GM21423 (cell line): Measurements from ENCODE around the gene CYTH4.
A peak's percentile ranks its signal among the peaks of the same experiment; 100 is the strongest.

Experiments
- ATAC-seq: cut with Tn5 transposase; IDR thresholded peaks from one replicate; pipeline ENCODE4 v1.9.1; 2021; ENCODE audit warnings: mild to moderate bottlenecking, moderate library complexity; ENCODE audit not compliant: unreplicated experiment

CYTH4 gene

DNA sequence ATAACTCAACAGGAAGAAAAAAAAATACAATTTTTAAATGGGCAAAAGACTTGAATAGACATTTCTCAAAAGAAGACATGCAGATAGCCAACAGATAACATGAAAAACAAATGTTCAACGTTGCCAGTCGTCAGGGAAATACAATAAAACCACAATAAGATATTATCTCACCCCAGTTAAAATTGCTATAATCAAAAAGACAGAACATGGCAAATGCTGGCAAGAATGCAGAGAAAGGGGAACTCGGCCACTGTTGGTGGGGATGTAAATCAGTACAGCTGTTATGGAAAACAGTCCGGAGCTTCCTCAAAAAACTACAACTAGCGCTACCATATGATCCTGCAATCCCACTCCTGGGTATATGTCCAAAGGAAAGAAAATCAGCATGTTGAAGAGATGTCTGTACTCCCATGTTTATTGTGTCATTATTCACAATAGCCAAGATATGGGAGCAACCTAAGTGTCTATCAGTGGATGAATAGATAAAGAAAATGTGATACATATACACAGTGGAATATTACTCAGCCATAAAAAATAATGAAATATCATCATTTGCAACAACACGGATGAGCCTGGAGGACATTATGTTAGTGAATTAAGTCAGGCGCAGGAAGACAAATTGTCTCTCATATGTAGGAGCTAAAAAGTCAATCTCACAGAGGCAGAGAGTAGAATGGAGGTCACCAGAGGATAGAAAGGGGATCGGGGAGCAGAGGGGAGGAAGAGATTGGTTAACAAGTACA is 12.2 kb upstream of the CYTH4 start:
- no peak for ATAC-seq

DNA sequence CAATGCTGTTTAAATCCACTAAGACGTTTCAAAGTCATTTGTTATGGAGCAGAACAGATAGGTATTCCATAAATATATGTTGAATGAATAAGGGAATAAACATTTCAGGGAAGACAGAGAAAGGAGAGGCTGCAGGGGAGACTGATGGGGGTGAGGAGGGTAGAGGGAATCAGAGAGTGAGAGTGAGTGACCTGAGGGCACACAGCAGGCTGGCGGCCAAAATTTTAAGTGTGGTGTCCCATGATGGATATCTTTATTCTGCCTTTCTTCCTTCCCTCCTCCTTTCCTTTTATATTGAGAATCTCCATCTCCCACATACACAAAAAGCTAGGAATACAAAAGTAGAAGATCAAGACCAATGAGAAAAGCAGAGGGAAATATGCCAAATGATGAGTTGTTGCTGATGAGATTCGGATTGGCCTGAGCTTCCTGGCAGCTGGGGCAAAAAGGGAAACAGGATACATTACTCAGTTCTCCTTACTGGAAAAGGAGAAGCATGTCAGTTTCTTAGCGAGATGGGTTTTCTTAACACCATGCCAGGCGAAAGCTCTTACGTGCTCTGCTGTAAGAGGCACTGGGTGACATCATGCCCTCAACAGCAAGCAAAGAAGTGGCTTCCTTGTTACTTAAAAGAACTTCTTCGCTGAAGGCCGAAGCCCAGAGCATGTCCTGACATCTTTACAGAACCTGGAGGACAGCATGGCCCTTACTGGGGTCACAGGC is 11.2 kb upstream of the CYTH4 start:
- ATAC-seq: no peak

DNA sequence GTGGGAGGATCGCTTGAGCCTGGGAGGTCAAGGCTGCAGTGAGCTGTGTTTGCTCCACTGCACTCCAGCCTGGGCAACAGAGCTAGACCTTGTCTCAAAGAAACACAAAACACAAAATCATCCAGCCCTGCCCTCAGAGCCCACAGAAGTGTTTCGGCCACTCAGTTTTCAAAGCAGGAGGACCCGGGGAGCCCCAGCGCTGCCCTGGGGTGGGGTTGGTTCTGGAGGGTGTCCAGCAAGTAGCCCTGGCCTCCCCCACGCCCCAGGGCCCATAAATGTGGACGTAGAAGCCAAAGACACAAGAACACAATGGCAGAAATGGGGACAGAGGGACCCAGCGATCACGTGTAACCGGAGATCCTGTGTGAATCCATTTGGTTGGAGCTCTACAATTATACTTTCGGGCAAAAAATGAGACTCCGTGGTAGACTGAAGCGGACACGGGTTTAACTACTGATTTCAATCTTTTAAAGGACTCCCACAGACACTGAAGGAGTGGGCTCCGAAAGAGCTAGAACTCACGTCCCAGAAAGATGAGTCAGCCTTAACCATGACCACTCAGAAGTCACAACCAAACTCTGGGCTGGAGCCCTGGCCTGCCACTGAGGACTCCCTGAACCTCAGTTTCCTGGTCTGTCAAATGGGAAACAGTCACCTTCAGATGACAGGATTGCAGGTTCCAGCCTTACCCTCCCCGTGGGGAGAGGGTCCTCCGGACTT is 9.0 kb upstream of the CYTH4 start:
- ATAC-seq: no peak

GRCh38 chr22:37273846-37274225 is 8.5 kb upstream of the CYTH4 start:
- ATAC-seq: no peak

DNA sequence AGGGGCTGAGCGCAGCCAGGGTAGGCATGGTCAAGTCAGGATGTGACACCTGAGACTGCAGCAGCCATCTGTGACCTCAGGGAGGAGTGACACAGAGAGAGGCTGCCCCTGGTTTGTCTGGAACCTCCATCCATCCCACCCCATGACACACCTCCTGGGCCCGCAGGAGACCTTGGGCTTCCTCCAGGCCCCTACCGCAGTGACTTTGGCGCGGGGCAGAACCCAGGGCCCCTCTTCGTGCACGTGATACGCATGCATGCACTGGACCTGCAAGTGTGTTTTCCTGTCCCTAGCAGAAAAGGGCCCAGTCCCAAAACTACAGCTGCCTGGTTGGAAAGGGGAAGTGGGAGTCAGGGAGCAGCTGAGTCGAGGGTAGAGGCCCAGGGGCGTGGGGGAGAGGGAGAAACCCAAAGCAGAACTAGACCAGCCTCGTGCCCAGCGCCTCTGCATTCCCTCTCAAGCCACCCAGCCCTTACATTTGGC is 7.9 kb upstream of the CYTH4 start:
- ATAC-seq: no peak

DNA sequence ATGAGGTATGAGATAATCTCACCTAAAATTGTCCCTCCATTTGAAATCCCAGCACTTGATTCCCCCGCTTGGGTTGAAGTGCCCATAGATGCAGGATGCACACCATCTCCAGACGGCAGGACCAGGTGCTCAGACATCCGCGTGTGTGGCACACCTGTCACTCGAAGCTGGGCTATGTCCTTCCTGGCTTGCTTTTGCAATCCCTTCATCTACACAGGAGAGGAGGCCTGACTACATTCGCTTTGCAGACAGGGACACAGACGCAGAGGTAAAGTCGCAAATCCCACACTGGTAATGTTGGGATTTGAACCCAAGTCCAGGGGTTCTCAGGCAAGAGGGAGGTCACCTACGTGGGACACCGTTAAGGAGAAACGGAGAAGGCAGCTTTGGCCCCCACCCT is 7.2 kb upstream of the CYTH4 start:
- no peak for ATAC-seq

DNA sequence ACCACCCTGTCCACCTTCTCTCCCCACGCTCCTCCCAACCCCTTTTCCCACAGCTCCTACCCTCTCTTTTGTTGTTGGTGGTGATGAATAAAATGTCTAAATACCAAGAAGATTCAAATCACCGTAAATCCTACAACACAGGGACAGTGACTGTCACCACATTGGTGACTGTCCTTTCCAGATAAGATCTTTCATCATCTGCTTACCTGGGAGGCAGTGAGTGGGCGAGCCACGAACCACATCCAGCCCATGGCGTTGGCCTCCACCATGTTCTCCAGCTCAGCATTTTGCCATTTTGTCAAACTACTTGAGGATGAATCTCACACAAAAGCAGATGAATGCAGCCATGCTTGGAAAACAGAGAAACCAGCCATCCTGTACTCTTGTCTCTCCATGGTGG is 6.7 kb upstream of the CYTH4 start:
- ATAC-seq: no peak

GRCh38 chr22:37276776-37277175 is 5.5 kb upstream of the CYTH4 start:
- no peak for ATAC-seq

DNA sequence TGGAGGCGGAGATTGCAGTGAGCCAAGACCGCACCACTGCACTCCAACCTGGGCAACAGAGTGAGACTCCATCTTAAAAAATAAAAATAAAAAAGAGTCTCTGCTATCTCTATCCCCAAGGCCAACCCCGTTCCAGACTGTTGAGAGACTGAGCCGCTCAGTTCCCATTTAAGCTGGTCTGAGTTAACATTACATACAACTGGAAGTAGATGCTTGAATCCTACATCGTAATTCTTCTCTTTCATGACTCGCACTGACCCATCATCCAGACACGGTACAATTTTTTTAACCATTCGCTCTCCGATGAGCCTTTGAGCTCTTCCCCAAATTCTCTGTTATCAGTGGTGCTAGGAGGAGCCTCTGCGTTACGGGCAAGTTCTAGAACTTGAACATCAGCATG is 4.9 kb upstream of the CYTH4 start:
- ATAC-seq: no peak

DNA sequence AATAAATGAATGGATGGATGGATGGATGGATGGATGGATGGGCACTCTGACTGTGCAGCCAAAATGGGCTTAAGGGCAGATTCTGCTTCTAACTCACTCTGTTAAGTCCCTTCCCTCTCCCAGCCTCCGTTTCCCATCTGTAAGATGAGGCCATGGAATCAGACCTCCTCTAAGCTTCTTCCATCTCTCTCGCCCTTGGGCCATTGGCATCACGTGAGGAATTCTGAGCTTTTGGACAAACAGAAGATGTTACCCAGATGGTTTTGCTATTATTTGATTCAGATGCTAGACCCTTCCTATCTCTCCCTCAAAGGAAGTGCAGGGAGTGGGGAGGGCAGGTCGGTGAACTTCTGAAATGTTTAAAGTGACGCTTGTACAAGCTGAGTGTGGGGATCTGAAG is 4.0 kb upstream of the CYTH4 start:
- ATAC-seq: no peak

GRCh38 chr22:37279331-37280181 is 2.8 kb upstream of the CYTH4 start:
- ATAC-seq: no peak

DNA sequence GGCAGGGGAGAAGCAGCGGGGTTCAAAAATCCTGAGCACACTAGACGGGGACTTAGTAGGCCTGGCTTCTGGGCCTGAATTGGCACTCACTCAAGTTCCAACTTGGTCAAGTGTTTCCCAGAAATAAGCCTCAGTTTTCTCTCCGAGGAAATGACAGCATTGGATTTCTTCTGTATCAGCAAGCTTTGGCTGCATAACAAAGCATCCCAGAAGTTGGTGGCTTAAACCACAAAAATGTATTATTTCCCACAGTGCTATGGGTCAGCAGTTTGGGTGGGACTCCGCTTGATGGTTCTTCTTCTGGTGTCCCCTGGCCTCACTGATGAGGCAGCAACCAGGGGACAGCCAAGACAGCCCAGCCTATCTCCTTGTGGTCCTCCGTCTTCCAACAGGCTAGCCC is 1.6 kb upstream of the CYTH4 start:
- ATAC-seq: no peak

- no peak for ATAC-seq
These were observed 1.1 kb upstream of the CYTH4 start for GRCh38 chr22:37281195-37281594.

- no peak for ATAC-seq
These were observed 493 bp upstream of the CYTH4 start for GRCh38 chr22:37281646-37282384.

- ATAC-seq: no peak
These were observed 1.2 kb downstream of the CYTH4 start for GRCh38 chr22:37283393-37283937.

- ATAC-seq: no peak
These were observed 2.0 kb downstream of the CYTH4 start for GRCh38 chr22:37284126-37284804.

- peak; percentile 38 for ATAC-seq
These were observed 2.6 kb downstream of the CYTH4 start for GRCh38 chr22:37284805-37285355.

DNA sequence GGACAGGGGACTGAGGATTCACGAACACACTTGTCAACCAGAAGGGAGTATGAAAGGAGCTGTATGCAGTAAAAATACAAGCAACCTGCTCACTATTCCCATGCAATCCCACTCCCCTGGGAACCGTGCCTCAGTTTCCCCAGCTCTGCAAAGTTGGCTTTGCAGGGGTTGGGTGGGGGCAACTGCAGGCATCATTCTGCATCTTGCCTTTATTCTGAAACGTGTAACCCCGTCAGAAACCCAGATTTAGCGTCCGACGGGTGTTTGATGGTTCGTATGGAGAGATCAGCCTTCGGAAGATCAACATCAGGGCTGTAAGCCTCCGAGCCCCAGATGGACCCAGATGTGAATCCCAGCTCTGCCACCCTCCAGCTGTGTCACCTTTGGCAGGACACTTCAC is 3.6 kb downstream of the CYTH4 start:
- no peak for ATAC-seq

DNA sequence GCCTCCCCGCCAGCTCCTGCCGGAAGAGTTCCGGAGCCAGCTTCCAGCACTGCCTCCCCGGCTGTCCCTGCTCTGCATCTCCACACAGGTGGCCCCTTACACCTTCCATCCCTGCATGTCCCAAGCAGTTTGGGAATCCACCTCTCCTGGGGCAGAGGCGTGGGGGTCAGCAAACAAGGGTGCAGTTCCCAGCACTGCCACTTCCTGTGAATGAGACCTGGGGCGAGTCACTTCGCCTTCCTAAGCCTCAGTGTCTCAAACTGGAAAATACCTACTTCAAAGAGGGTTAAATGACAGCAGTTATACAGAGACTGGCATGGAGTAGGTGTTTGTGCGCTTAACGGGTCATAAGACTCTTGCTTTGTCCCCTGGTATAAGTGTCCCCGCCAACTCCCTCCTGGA is 5.2 kb downstream of the CYTH4 start:
- no peak for ATAC-seq
